ENCODE measurements around the gene CUL1. TPM values are rescaled to one million over a fixed set of nuclear protein-coding genes. Genes with fewer than 3 reads are reported as not detected.

The CUL1 gene
- total and polyA plus RNA-seq, 2 experiments from 2014 or later = 35.6 to 71.3 TPM

GRCh38 chr7:148714498-148714897 lies 15.8 kb downstream of the CUL1 start:
- H3K9me2 ChIP-seq (ENCODE audit: insufficient read depth) = no peaks in the 10 kb centered on the region
- ATAC-seq (no peak), DNase-seq (ENCODE audit: low spot score) (no peak)
- no peak overlapping the region for H3K4me2 ChIP-seq
- Mint-ChIP-seq H3K4me1 (peaks cover 46% of the 10 kb centered on the region), H3K27ac (no peak overlapping the region), H3K36me3 (ENCODE audit: low read depth) (peaks cover 3% of the 10 kb centered on the region; the same call in 2 of the 3 replicates), H3K4me3 (no peak overlapping the region), H3K27me3 (ENCODE audit: insufficient read depth, low read depth, poor library complexity) (peaks cover 5% of the 10 kb centered on the region), H3K9me3 (no peaks in the 10 kb centered on the region)
- H4K20me1 ChIP-seq (replicated peaks; ENCODE audit: insufficient read depth) = peaks cover 66% of the 10 kb centered on the region
- H3K27ac ChIP-seq (ENCODE audit: low read depth) = no peak overlapping the region
- H3F3A ChIP-seq (replicated peaks; ENCODE audit: low read depth) = no peaks in the 10 kb centered on the region
- peaks cover 46% of the 10 kb centered on the region for H3K4me1 ChIP-seq (ENCODE audit: insufficient read depth)
- H3K79me2 ChIP-seq (replicated peaks; ENCODE audit: insufficient read depth) = peaks cover 100% of the 10 kb centered on the region
- TF ChIP-seq ZNF331 (CRISPR knock-in tag; IDR thresholded peaks at IDR 0.05; ENCODE audit: low read depth) (no peak), EZH2phosphoT487 (IDR thresholded peaks at IDR 0.05; ENCODE audit: unreplicated experiment) (no peak), STAT1 (IDR thresholded peaks at IDR 0.05; ENCODE audit: unreplicated experiment) (no peak), NANOG (IDR thresholded peaks at IDR 0.05; ENCODE audit: borderline replicate concordance) (no peak), ZNF114 (CRISPR knock-in tag; IDR thresholded peaks at IDR 0.05) (no peak), EZH2 (IDR thresholded peaks at IDR 0.05; ENCODE audit: low read depth, unreplicated experiment) (no peak), CREB1 (CRISPR knock-in tag; IDR thresholded peaks at IDR 0.05; ENCODE audit: low read depth) (no peak), CTCF (conservative IDR thresholded peaks at IDR 0.05; ENCODE audit: low read depth in 2 of 2) (no peak)
- TF ChIP-seq, protein P1, sequence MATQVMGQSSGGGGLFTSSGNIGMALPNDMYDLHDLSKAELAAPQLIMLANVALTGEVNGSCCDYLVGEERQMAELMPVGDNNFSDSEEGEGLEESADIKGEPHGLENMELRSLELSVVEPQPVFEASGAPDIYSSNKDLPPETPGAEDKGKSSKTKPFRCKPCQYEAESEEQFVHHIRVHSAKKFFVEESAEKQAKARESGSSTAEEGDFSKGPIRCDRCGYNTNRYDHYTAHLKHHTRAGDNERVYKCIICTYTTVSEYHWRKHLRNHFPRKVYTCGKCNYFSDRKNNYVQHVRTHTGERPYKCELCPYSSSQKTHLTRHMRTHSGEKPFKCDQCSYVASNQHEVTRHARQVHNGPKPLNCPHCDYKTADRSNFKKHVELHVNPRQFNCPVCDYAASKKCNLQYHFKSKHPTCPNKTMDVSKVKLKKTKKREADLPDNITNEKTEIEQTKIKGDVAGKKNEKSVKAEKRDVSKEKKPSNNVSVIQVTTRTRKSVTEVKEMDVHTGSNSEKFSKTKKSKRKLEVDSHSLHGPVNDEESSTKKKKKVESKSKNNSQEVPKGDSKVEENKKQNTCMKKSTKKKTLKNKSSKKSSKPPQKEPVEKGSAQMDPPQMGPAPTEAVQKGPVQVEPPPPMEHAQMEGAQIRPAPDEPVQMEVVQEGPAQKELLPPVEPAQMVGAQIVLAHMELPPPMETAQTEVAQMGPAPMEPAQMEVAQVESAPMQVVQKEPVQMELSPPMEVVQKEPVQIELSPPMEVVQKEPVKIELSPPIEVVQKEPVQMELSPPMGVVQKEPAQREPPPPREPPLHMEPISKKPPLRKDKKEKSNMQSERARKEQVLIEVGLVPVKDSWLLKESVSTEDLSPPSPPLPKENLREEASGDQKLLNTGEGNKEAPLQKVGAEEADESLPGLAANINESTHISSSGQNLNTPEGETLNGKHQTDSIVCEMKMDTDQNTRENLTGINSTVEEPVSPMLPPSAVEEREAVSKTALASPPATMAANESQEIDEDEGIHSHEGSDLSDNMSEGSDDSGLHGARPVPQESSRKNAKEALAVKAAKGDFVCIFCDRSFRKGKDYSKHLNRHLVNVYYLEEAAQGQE (IDR thresholded peaks at IDR 0.05; ENCODE audit: unreplicated experiment) = no peak
- no peaks in the 10 kb centered on the region for H3K27me3 ChIP-seq (ENCODE audit: insufficient read depth)
- no peak overlapping the region for H3K4me3 ChIP-seq
- H3K36me3 ChIP-seq (ENCODE audit: insufficient read depth) = no peaks in the 10 kb centered on the region
- no peak overlapping the region for H2AFZ ChIP-seq

- H2AFZ ChIP-seq = no peak overlapping the region
- Mint-ChIP-seq H3K4me3 (no peak overlapping the region), H3K4me1 (peaks cover 50% of the 10 kb centered on the region), H3K9me3 (no peaks in the 10 kb centered on the region), H3K27me3 (ENCODE audit: insufficient read depth, low read depth, poor library complexity) (peaks cover 5% of the 10 kb centered on the region), H3K27ac (no peak overlapping the region), H3K36me3 (ENCODE audit: low read depth) (peaks cover 3% of the 10 kb centered on the region; the same call in 2 of the 3 replicates)
- H3K4me2 ChIP-seq = no peak overlapping the region
- no peak overlapping the region for H3K27ac ChIP-seq (ENCODE audit: low read depth)
- no peak for DNase-seq (ENCODE audit: low spot score)
- H3K36me3 ChIP-seq (ENCODE audit: insufficient read depth) = no peaks in the 10 kb centered on the region
- H3K27me3 ChIP-seq (ENCODE audit: insufficient read depth) = no peaks in the 10 kb centered on the region
- H3K9me2 ChIP-seq (ENCODE audit: insufficient read depth) = no peaks in the 10 kb centered on the region
- H4K20me1 ChIP-seq (replicated peaks; ENCODE audit: insufficient read depth) = peaks cover 66% of the 10 kb centered on the region
- H3K4me3 ChIP-seq = no peak overlapping the region
- no peaks in the 10 kb centered on the region for H3F3A ChIP-seq (replicated peaks; ENCODE audit: low read depth)
- no peak for ATAC-seq
- H3K4me1 ChIP-seq (ENCODE audit: insufficient read depth) = peaks cover 50% of the 10 kb centered on the region
- H3K79me2 ChIP-seq (replicated peaks; ENCODE audit: insufficient read depth) = peaks cover 100% of the 10 kb centered on the region
- TF ChIP-seq CREB1 (CRISPR knock-in tag; IDR thresholded peaks at IDR 0.05; ENCODE audit: low read depth) = no peak
- TF ChIP-seq, protein P1 (IDR thresholded peaks at IDR 0.05; ENCODE audit: unreplicated experiment) = no peak
- TF ChIP-seq EZH2 (IDR thresholded peaks at IDR 0.05; ENCODE audit: low read depth, unreplicated experiment) = no peak
Measured at GRCh38 chr7:148715027-148715426, 16.3 kb downstream of the CUL1 start.
